H1 (cell line): ENCODE data around the gene MOB2. TPM values are rescaled to one million over a fixed set of nuclear protein-coding genes. Genes with fewer than 3 reads are reported as not detected.

Experiments used
- BRCA1 ChIP-seq: IDR thresholded peaks from 2 replicates; pipeline ENCODE4 v1.6.1; 2012; ENCODE audit warnings: low read depth, low read length, improper control_type of control experiment
- KDM4A ChIP-seq: IDR thresholded peaks from one replicate; pipeline ENCODE4 v1.7.1; 2012; ENCODE audit warnings: low read depth, mild to moderate bottlenecking, moderate library complexity, low read length, inconsistent platforms; ENCODE audit not compliant: severe bottlenecking
- KDM5A ChIP-seq: fragments of 200-600 bp; IDR thresholded peaks from 2 replicates; pipeline ENCODE4 v1.7.1; 2012; ENCODE audit warnings: mild to moderate bottlenecking, low read length, inconsistent platforms, mixed read lengths
- PHF8 ChIP-seq: fragments of 200-600 bp; sonication (generic); conservative IDR thresholded peaks from 2 replicates; pipeline ENCODE4 v1.7.1; 2012; ENCODE audit warnings: low read depth, mild to moderate bottlenecking, inconsistent platforms, low read length, moderate library complexity
- POLR2A ChIP-seq, 2 experiments: IDR thresholded peaks; 1 replicate in 1 of 2; 2 replicates in 1 of 2; pipeline ENCODE4 v1.6.1; 2011; ENCODE audit warnings: low read depth in 2 of 2, low read length in 2 of 2, mild to moderate bottlenecking in 2 of 2; ENCODE audit errors: control extremely low read depth in 1 of 2
- SAP30 ChIP-seq: fragments of 300-600 bp; sonication (generic); IDR thresholded peaks from 2 replicates; pipeline ENCODE4 v1.7.1; 2012; ENCODE audit warnings: low read length, moderate library complexity, mild to moderate bottlenecking, inconsistent platforms; ENCODE audit not compliant: insufficient read depth, insufficient replicate concordance
- polyA plus RNA-seq, 7 experiments: library from polyadenylated mRNA; depleted of rRNA in 3 of 7; stranded (reverse) in 5 of 7; unstranded in 2 of 7; fragments of >200 nt in 5 of 7; fragments of 200-250 nt in 2 of 7; gene quantifications; 1 replicate in 5 of 7; 2 replicates in 1 of 7; 4 replicates in 1 of 7; pipeline versions ENCODE4 v1.2.1 to v1.2.3, GENCODE V29; 2011 to 2013; ENCODE audit warnings: missing spikeins in 2 of 7, mixed read lengths in 2 of 7
- total RNA-seq: library from RNA; stranded (reverse); fragmentation: NEBNext Ultra II Directional; extraction: Animal tissue kit (Norgen Biotek cat#: 25700); gene quantifications from 2 replicates; pipeline ENCODE4 v1.2.1, GENCODE V29; 2021

MOB2 gene
- total and polyA plus RNA-seq, 2 of the 8 experiments (the other 6 are each of a cell fraction or from before 2014, with no cell fraction given) = 18.6 to 28.2 TPM

DNA sequence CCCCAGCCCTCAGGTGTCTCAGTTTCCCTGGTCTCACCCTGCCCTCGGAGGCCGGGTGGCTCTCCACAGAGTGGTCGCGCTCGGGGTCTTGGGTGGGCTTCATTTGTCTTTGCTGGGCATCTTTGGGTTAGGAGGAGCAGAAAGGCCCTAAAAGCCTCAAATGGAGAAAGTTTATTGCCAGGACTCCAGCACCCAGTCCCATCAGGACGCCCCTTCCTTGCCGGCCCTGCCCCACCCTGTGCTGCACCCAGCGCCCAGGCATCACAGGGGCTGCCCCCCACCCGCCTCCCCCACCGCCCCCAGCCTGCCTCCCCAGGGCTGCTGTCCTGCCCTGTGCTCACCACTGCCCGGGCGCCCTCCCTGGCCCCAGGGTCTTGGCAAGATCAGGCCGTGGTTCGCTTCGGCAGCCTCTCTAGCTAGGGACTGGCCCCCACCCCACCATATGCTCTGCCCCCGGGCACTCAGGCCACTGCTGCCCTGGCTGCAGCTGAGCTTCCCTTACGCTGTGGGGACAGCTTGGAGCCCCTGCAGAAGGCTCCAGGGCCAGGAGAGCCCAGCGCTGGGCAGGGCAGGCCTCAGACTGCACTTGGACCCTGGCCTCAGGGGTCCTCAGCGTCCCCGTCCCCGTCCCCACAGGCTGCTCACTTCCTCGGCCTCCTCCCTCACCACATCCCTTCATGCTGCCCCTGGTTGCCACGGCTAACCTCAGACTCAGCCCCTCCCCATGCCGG, 31.4 kb downstream of the MOB2 start (continued):
- TF ChIP-seq PHF8 (no peak), POLR2A (IDR thresholded peaks at IDR 0.05; ENCODE audit: control extremely low read depth in 1 of 2, low read depth in 2 of 2, low read length in 2 of 2) (no peak), KDM5A (no peak), BRCA1 (no peak), SAP30 (no peak), KDM4A (no peak)
